HepG2 (cell line): ENCODE results near the gene CHMP1B. TPM values are rescaled to one million over a fixed set of nuclear protein-coding genes. Genes with fewer than 3 reads are reported as not detected.

ENCODE experiments used
- HOMEZ ChIP-seq: IDR thresholded peaks from 2 replicates; pipeline ENCODE4 v1.6.1; 2016; ENCODE audit warnings: low read depth
- KAT8 ChIP-seq: IDR thresholded peaks from 2 replicates; pipeline ENCODE4 v1.6.1; 2016; ENCODE audit warnings: missing genetic modification reagents, missing compliant biosample characterization
- NFKBIZ ChIP-seq: IDR thresholded peaks from 2 replicates; pipeline ENCODE4 v1.6.1; 2018; ENCODE audit warnings: missing genetic modification reagents, missing compliant biosample characterization
- PCBP2 ChIP-seq: fragments of 200-400 bp; formaldehyde crosslinking; optimal IDR thresholded peaks from 2 replicates; pipeline ENCODE3; 2018; ENCODE audit warnings: low read length, low read depth; ENCODE audit not compliant: poor library complexity, severe bottlenecking
- PPARG ChIP-seq: conservative IDR thresholded peaks from 2 replicates; pipeline ENCODE4 v1.6.1; 2016; ENCODE audit warnings: missing biosample characterization, missing genetic modification reagents
- PRDM15 ChIP-seq: sonication (generic); formaldehyde crosslinking; IDR thresholded peaks from 2 replicates; pipeline ENCODE4 v1.4.0; 2020; ENCODE audit warnings: missing genetic modification reagents
- TGIF2 ChIP-seq: IDR thresholded peaks from 2 replicates; pipeline ENCODE4 v1.6.1; 2016; ENCODE audit warnings: control low read depth, missing compliant biosample characterization
- ZBTB42 ChIP-seq: sonication (generic); formaldehyde crosslinking; IDR thresholded peaks from 2 replicates; pipeline ENCODE4 v1.5.0; 2020; ENCODE audit warnings: mild to moderate bottlenecking, missing genetic modification reagents
- ZBTB49 ChIP-seq: sonication (generic); formaldehyde crosslinking; IDR thresholded peaks from 2 replicates; pipeline ENCODE4 v1.4.0; 2020; ENCODE audit warnings: missing genetic modification reagents, borderline replicate concordance
- ZBTB8A ChIP-seq: sonication (generic); formaldehyde crosslinking; IDR thresholded peaks from 2 replicates; pipeline ENCODE4 v1.4.0; 2020; ENCODE audit warnings: mild to moderate bottlenecking, low read depth, missing genetic modification reagents, borderline replicate concordance
- ZNF354B ChIP-seq: sonication (generic); formaldehyde crosslinking; IDR thresholded peaks from 2 replicates; pipeline ENCODE4 v1.8.0; 2022; ENCODE audit warnings: mild to moderate bottlenecking, missing genetic modification reagents
- ZNF503 ChIP-seq: sonication (generic); formaldehyde crosslinking; IDR thresholded peaks from 2 replicates; pipeline ENCODE4 v1.4.0; 2020; ENCODE audit warnings: missing genetic modification reagents
- ZNF556 ChIP-seq: sonication (generic); formaldehyde crosslinking; IDR thresholded peaks from 2 replicates; pipeline ENCODE4 v1.4.0; 2020; ENCODE audit warnings: mild to moderate bottlenecking, missing genetic modification reagents, borderline replicate concordance
- ZNF614 ChIP-seq: IDR thresholded peaks from 2 replicates; pipeline ENCODE4 v1.6.1; 2018; ENCODE audit warnings: missing biosample characterization, missing genetic modification reagents, inconsistent platforms, borderline replicate concordance
- ZZZ3 ChIP-seq: sonication (generic); formaldehyde crosslinking; IDR thresholded peaks from 2 replicates; pipeline ENCODE4 v1.4.0; 2020; ENCODE audit warnings: missing genetic modification reagents, mild to moderate bottlenecking, borderline replicate concordance
- polyA plus RNA-seq, 8 experiments: library from polyadenylated mRNA; depleted of rRNA in 3 of 8; stranded (reverse) in 7 of 8; unstranded in 1 of 8; fragments of >200 nt; fragmentation: Illumina TruSeq in 4 of 8; extraction: Trizol in 4 of 8; gene quantifications; 2 replicates each; pipeline versions ENCODE4 v1.2.1 to v1.2.3, GENCODE V29; 2011 to 2016; ENCODE audit warnings: low read depth in 4 of 8, missing spikeins in 1 of 8, mixed read lengths in 1 of 8; ENCODE audit not compliant: insufficient read depth in 1 of 8
- total RNA-seq, 5 experiments: library from RNA; depleted of rRNA; stranded (reverse); fragments of >200 nt; fragmentation: Illumina TruSeq; extraction: Trizol; gene quantifications; 2 replicates each; pipeline ENCODE4 v1.2.3, GENCODE V29; 2016; ENCODE audit warnings: low read depth in 1 of 5
- TF ChIP-seq, protein P1 (sequence below): sonication (generic); formaldehyde crosslinking; IDR thresholded peaks from 2 replicates; pipeline ENCODE4 v1.8.1; 2022; ENCODE audit warnings: low read depth, mild to moderate bottlenecking, missing genetic modification reagents

The CHMP1B gene
- total and polyA plus RNA-seq, 2 of the 13 experiments (the other 11 are each of a cell fraction or from before 2014, with no cell fraction given), result 18.8 to 20.2 TPM

GRCh38 chr18:11849841-11850634, 1.2 kb upstream of the CHMP1B start (continued):
- TF ChIP-seq ZBTB49 (CRISPR knock-in tag) (no peak), ZNF503 (CRISPR knock-in tag) (no peak), ZNF556 (no peak), ZNF614 (peak; percentile 59; the same call in 1 of the 2 replicates), HOMEZ (CRISPR knock-in tag) (no peak), NFKBIZ (CRISPR knock-in tag) (no peak), PCBP2 (no peak), ZNF354B (CRISPR knock-in tag) (no peak), ZBTB8A (no peak), PRDM15 (CRISPR knock-in tag) (peak; percentile 63; the same call in 1 of the 2 replicates), KAT8 (CRISPR knock-in tag) (peak; percentile 25; the same call in 1 of the 2 replicates), TGIF2 (CRISPR knock-in tag) (peak; percentile 65; the same call in 1 of the 2 replicates), PPARG (no peak; the same call in 1 of the 2 replicates), ZBTB42 (no peak), ZZZ3 (CRISPR knock-in tag) (no peak)
- TF ChIP-seq, protein P1, sequence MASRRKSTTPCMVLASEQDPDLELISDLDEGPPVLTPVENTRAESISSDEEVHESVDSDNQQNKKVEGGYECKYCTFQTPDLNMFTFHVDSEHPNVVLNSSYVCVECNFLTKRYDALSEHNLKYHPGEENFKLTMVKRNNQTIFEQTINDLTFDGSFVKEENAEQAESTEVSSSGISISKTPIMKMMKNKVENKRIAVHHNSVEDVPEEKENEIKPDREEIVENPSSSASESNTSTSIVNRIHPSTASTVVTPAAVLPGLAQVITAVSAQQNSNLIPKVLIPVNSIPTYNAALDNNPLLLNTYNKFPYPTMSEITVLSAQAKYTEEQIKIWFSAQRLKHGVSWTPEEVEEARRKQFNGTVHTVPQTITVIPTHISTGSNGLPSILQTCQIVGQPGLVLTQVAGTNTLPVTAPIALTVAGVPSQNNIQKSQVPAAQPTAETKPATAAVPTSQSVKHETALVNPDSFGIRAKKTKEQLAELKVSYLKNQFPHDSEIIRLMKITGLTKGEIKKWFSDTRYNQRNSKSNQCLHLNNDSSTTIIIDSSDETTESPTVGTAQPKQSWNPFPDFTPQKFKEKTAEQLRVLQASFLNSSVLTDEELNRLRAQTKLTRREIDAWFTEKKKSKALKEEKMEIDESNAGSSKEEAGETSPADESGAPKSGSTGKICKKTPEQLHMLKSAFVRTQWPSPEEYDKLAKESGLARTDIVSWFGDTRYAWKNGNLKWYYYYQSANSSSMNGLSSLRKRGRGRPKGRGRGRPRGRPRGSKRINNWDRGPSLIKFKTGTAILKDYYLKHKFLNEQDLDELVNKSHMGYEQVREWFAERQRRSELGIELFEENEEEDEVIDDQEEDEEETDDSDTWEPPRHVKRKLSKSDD (CRISPR knock-in tag), result peak; percentile 74; the same call in 1 of the 2 replicates
